Activated T-cell treated with anti-CD3 and anti-CD28 coated beads for 1 hour (primary cell): Measurements from ENCODE around the gene COX17.

Experiments used
- DNase-seq: peaks from one replicate; pipeline ENCODE4 v3.0.0-alpha.2; 2020; ENCODE audit warnings: low read depth

Gene COX17

DNA sequence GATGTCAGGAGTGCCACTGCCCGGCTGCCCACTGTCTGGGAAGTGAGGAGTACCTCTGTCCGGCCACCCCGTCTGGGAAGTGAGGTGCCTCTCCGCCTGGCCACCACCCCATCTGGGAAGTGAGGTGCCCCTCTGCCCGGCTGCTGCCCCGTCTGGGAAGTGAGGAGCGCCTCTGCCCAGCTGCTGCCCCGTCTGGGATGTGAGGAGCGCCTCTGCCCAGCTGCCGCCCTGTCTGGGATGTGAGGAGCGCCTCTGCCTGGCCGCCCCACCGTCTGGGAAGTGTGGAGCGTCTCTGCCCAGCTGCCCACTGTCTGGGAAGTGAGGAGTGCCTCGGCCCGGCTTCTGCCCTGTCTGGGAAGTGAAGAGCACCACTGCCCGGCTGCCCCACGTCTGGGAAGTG, 3.3 kb downstream of the COX17 start:
- no peak for DNase-seq

- DNase-seq, result no peak
Observed at GRCh38 chr3:119672776-119673175, 4.4 kb downstream of the COX17 start.

DNA sequence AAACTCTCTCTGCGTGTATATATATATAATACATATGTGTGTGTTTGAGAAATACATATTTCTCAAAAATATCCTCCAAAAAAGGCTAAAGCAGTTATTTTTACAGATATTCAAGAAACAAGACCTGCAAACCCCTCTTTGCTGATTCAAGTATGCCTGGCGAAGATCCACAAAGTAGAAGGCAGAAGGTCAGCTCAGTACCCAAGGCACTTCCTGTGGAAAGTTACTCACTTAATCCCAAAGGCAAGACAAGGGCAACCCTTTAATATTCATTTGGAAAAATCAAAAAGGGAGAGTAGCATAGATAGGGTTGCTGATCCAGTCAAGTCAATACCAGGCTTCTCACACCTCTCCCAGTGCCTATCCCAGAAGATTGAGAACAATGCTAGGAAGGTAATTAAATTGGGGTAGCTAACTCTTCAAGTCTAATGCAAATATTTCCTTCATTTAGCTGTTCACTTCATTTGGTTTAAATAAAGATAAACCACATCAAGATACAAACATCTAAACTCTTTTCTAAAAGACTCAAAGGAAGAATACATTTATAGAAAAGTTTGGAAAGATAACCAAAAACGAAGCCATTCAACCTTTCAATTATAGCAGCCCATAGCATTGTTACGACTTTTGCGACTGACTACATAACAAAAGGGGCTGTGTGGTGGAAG, 7.2 kb downstream of the COX17 start:
- no peak for DNase-seq

GRCh38 chr3:119665954-119666559, 11.1 kb downstream of the COX17 start:
- DNase-seq, result no peak

- no peak for DNase-seq
Observed at GRCh38 chr3:119664850-119665379, 12.3 kb downstream of the COX17 start.

DNA sequence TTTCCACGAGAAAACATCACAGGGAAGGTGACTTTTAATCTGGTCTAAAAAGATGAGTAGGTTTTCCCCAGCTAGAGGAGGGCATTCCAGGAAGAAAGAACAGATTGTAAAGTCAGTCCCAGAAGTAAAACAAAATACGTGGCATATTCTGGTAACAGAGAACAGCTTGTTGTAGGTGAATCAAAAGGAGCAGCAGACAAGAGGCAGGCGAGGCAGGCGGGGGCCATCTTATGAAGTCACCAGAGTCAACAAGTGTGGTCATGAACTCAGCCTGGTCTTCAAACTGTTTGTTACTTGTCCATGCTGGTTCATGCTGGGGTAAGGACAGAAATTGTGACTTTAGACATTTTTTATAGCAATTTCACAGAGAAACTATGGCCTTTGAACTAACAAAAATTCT, 12.8 kb downstream of the COX17 start:
- DNase-seq, result no peak

- DNase-seq, result no peak
Observed at GRCh38 chr3:119663885-119664284, 13.3 kb downstream of the COX17 start.

DNA sequence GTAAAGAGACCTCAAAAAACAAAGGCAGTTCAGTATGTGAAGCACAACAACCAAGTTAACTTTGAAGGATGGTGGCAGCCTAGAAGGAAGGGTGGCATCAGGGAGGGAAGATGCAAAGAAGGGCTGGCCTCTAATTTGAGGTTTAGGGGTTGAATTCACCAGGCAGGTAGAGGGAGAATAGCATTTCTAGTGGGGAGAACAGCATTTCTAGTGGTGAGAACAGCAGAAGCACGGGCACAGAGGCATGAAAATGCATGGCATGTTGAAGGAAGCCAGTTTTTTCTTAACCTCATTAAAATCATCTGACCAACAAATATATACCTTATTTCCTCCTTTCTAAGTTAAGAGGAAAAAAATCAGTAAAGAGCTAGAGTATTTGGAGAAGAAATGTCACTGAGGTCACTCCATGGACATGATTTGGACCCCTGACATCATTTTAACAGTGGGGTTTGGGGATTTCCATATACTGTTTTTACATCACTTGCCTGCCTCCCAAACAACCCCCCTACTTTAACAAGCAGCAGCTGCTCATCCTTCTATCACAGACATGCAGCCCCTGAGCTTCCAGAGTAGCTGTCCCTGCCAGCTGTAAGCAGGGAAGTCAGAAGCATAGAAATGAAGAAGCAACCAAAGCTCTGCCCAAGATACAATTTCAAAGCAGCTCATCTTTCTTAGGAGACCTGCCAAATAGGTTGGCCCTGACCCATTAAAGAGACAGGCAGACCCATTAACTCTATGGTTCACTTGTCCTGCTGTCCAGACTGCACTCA, 14.4 kb downstream of the COX17 start:
- DNase-seq, result no peak

- no peak for DNase-seq
Observed at GRCh38 chr3:119660474-119661440, 16.4 kb downstream of the COX17 start, which contains the start of gene POPDC2. Gene POPDC2 (minus strand): TSS chr3:119660589. CDS start chr3:119660423, 166 bp downstream.

DNA sequence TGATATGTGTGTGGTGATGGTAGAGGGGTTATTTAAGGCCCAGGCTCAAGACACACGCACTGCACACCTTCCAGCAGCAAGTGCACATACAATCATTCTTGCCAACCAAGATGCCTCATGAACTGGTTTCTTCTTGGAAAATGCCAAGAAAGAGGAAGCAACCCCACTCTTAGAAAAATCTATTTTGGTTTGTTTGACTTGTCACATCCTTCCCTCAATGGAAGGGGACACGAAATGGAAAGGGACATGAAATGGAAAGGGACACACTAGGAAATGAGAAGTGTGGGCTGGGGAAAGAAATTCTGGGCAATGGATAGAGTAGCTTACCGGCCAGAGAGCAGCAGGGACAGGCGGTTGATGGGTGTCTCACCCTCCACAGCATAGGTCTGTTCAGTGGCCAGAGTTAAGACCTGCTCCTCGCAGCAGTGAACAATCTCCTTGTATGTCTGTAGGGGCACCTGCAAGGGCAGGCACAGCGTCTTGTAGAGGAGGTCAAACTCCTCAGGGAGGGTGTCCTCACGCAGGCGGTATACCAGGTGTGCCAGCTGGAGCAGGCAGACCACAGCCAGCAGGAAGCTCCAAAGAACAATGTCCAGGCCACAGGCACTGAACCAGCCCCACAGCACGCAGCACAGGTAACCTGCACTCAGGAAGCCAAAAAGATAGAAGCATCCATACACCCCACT, 17.5 kb downstream of the COX17 start:
- no peak for DNase-seq

DNA sequence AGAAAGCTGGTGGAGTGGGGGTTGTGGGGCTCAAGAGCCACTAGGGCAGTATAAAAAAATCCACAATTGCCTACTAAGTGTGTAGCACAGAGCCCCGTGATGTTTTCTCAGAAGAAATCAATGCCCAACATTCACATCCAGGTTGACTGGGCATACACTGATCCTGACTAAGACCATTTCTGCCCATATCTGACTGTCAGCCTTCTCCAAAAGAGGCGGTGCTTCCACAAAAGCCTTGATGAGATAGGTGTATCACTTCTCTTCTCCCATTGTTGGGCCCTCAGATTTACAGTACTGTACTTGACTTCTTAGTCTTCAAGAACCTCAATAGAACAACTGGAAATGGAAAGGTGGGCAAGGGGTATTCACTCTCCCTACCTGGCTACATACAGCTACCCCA, 18.2 kb downstream of the COX17 start:
- no peak for DNase-seq

- no peak for DNase-seq
Observed at GRCh38 chr3:119657887-119658702, 19.1 kb downstream of the COX17 start.

- no peak for DNase-seq
Observed at GRCh38 chr3:119653876-119654275, 23.3 kb downstream of the COX17 start.

- DNase-seq, result no peak
Observed at GRCh38 chr3:119652306-119653033, 24.7 kb downstream of the COX17 start.

DNA sequence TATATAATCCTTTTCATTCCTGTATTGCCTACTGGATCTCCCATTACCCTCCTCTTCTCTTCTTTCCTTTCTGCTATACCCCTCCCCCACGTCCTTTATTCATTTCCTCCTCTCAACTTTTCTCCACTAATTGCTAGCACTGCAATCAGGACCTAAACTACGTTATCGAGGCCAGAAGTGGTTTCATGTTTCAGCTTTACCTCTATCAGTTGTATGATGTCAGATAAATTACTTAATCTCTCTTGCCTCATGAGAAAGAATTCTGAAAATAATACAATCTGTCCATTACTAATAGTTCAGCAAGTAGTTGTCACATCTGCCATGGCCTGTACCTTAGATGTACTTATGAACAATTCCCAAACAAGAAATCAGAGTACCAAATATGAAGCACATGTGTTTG, 27.4 kb downstream of the COX17 start:
- no peak for DNase-seq

GRCh38 chr3:119647843-119648575, 29.2 kb downstream of the COX17 start:
- no peak for DNase-seq

GRCh38 chr3:119647171-119647570, 30.0 kb downstream of the COX17 start:
- DNase-seq, result no peak

GRCh38 chr3:119645813-119646212, 31.4 kb downstream of the COX17 start:
- no peak for DNase-seq

DNA sequence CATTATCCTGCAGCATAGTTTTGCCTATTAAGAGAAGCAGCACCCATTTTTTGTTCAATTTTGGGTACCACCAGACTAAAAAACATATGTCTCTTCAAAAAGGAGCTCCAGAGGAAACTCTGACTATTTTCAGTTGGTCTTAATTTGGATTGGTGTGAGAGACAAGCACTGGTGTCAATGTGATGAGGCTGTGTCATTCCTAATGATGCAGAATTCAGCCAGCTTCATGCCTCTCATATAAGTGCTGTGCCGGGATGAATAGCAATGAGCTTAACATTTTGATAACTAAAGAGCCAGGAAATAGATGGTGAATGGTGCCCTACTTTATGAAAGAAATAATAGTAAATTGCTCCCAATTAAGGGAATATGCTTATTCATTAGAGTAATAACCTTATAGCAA, 32.7 kb downstream of the COX17 start:
- no peak for DNase-seq
